Activated CD8-positive, alpha-beta memory T cell treated with anti-CD3 and anti-CD28 coated beads for 24 hours (primary cell): ENCODE measurements around the gene TENM4.

ENCODE experiments used
- DNase-seq: peaks from one replicate; pipeline ENCODE4 v3.0.0-alpha.2; 2020

Gene TENM4

DNA sequence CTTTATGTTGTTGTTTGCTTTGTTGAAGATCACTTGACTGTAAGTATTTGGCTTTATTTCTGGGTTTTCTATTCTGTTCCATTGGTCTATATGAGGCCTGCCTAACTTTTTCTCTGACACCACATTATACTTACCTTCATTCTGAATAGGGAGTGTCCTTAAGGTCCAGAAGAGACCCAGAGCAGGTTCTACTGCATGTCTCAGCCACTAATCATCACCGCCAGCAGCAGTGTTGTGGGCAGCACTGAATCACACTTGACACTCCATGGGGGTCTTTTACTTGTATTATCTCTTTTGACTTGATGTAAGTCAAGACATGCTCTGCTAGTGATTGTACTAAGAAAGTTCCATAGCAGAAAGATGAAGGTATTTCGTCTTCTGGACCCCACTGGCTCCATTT lies 274.9 kb downstream of the TENM4 start:
- DNase-seq = no peak

- DNase-seq = no peak
Observed at GRCh38 chr11:79160791-79161403, 279.9 kb downstream of the TENM4 start.

GRCh38 chr11:79159657-79160450 lies 281.0 kb downstream of the TENM4 start:
- no peak for DNase-seq

- DNase-seq = no peak
Observed at GRCh38 chr11:79157738-79158137, 283.1 kb downstream of the TENM4 start.

- DNase-seq = no peak
Observed at GRCh38 chr11:79156031-79156430, 284.8 kb downstream of the TENM4 start.

GRCh38 chr11:79155237-79155636 lies 285.6 kb downstream of the TENM4 start:
- no peak for DNase-seq

DNA sequence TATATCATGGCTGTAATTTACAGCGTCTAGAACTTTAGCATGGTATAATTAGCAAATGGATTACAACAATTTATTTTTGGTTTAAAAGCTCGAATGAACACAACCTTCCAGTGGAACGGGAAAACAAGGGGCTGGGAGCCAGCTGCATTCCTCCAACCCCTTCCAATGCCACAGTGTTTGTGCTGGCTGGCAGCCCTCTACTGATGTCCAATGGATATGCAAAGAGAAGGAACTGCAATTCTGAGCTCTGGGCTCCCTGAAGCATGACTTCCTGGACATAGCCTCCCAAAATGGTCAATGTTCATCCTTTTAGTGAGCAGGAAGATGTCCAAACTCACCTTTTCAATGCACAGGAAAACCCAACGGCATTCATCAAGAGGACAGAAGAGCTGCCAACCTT lies 288.3 kb downstream of the TENM4 start:
- no peak for DNase-seq

DNA sequence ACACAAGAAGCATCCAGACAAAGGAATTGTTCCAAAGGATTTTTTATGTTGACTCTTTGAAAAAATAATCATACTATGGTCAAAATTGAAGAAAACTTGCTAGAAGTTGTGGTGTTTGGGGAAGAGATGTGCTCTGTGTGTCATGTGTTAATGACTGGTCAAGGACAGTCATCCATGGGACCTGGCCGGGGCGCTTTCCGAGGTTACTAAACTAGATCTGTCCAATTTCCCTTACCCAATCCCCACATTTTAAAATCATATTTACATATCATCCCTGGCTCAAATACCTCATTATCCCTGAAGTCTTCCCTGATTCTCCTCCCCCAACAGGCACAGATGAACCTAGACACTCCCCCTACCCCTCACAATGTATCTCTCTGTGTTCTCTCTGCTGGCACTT lies 289.4 kb downstream of the TENM4 start:
- no peak for DNase-seq

- no peak for DNase-seq
Observed at GRCh38 chr11:79150966-79151365, 289.9 kb downstream of the TENM4 start.

DNA sequence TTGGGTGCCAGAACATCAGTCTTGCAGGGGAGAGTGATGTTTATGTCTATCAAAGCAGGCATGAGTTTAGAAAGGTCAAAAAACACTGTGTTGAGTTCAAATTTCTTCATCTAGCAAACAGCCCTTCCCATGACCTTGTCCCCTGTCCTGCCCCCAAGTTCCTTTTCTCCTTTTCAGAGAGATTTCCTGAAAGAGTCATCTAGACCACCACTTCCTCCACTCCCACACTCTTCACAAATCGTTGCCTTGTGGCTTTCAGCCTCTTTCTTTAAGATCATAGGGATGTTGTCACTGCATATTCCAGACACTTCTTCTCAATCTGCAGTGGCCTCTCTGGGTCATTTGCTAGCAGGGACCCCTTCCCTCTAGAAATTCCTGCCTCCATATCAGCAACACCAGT lies 290.5 kb downstream of the TENM4 start:
- no peak for DNase-seq

GRCh38 chr11:79147731-79148130 lies 293.1 kb downstream of the TENM4 start:
- no peak for DNase-seq

DNA sequence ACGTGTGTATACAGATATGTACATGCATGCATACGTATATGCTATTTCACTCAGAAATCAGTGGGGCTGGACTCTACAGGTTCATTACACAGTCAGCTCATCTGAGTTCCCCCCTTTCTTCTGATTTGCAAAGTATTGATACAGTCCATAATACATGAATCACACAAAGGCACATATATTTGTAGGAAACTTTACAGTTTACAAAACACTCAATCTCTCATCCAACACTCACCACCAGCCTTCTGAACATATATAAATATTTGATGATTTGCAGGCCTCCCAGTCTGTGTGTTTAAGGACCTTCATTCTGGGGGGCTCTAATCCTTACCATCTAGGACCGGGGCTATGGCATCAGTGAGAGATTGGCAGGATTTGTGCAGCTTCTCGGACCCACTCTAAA lies 293.8 kb downstream of the TENM4 start:
- no peak for DNase-seq

- DNase-seq = no peak
Observed at GRCh38 chr11:79139900-79140299, 300.9 kb downstream of the TENM4 start.

GRCh38 chr11:79129702-79130101 lies 311.1 kb downstream of the TENM4 start:
- DNase-seq = no peak

GRCh38 chr11:79128291-79128690 lies 312.5 kb downstream of the TENM4 start:
- DNase-seq = no peak

DNA sequence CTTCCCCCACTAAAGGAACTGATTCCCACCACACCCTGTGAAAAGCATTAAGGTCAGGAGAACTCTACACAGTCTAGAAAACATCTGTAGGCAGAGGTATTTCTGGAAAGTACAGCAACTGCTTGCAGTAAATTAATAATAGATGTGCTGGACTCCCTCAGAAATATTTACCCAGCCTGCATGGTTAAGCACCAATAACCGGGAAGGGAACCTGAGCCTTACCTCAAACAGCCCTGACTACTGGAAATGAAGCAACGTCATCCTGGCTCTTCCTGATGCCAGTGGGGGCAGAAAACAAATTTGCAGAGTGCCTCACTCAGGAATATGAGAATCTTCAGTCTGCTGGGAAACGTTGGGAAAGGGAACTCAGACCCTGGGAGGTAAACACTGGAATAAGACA lies 318.1 kb downstream of the TENM4 start:
- DNase-seq = no peak

- DNase-seq = no peak
Observed at GRCh38 chr11:79121351-79121750, 319.5 kb downstream of the TENM4 start.

DNA sequence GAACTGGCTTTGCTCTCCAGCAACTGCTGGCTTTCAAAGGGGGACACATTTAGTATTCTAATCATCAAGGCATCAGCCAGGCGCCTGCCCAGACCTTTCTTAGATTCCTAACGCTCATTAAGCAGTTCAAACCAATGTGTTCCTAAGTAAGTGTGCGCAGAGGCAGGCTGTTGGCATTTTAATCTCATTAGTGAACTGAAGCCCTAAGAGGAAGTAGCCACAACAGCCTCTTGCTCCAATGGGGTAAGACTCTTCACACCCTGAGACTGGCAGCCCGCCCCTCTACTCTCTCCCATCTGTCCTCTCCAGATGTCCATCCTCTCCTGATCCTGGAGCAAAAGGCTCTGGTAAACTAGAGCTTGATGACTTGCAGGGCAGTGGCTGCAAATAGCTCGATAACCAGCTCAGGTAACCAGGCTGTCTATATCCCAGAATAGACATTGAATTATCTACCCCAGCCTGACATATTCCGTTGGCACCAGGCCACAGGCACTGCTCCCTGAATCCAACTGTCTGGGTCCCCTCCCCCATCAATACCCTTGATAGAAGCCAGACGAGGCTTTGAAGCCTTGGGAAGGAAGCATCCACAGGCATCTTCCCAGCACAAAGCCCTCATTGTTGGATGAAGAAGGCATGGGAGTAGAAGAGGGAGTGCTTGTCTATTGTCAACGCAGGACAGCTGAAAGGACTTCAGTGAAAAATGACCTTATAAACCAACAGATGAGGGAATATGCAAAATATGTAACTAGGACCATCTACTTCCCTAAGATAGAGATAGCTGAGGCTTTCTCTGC lies 321.1 kb downstream of the TENM4 start:
- DNase-seq = no peak

- no peak for DNase-seq
Observed at GRCh38 chr11:79117488-79117887, 323.3 kb downstream of the TENM4 start.

- no peak for DNase-seq
Observed at GRCh38 chr11:79116600-79116999, 324.2 kb downstream of the TENM4 start.

DNA sequence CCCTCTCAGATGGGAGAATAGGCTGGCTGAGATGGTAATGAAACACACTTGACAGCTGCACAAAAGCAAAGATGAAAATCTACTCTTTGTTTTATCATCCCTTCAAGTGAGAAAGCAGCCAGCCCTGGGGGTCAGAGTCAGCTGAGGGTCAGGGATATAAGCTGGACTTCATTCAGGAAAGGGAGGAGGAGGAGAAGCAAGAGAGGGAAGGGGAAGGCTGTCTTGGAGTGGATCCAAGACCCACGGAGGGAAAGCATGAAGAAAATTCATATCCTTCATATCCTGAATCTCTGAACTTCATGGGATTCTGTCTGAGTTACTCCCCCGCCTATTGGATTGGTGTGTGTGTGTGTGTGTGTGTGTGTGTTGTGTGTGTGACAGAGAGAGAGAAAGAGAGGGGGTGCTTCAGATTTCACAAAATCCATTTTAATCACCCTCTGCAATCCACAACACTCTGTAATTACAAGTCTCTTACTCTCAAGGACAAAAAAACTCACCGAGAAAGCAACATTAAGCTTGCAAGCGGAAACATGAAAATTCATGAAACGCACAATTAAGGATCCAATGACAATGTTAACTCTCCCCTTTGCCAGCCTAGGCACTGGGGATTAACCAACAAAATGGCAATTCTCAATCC lies 327.7 kb downstream of the TENM4 start:
- no peak for DNase-seq

- no peak for DNase-seq
Observed at GRCh38 chr11:79110796-79111195, 330.0 kb downstream of the TENM4 start.

GRCh38 chr11:79110321-79110720 lies 330.5 kb downstream of the TENM4 start:
- DNase-seq = no peak
